Mesothelial cell of epicardium (in vitro differentiated cells): ENCODE data around the gene DQX1. TPM values are rescaled to one million over a fixed set of nuclear protein-coding genes. Genes with fewer than 3 reads are reported as not detected.
"Not testable (repeated sequence)": the region's sequence is repeated elsewhere in the genome, so short reads cannot be mapped to it uniquely, and the experiment has no call there.

Experiments
- DNase-seq, 2 experiments: peaks; one replicate each; pipeline ENCODE4 v3.0.0; 2021; ENCODE audit warnings: low spot score in 2 of 2; ENCODE audit not compliant: unreplicated experiment in 2 of 2
- H3K27ac Mint-ChIP-seq: 2 replicates; pipeline ENCODE4 v1.8.0; 2021; ENCODE audit warnings: mixed read lengths
- H3K27me3 Mint-ChIP-seq: 2 replicates; pipeline ENCODE4 v1.8.0; 2021; ENCODE audit warnings: low read depth, mixed read lengths
- H3K36me3 Mint-ChIP-seq: 2 replicates; pipeline ENCODE4 v1.8.0; 2021; ENCODE audit warnings: mixed read lengths
- H3K4me1 Mint-ChIP-seq: 2 replicates; pipeline ENCODE4 v1.8.0; 2021; ENCODE audit warnings: mixed read lengths
- H3K4me3 Mint-ChIP-seq: 2 replicates; pipeline ENCODE4 v1.8.0; 2021; ENCODE audit warnings: mild to moderate bottlenecking, moderate library complexity, mixed read lengths
- H3K9me3 Mint-ChIP-seq: 2 replicates; pipeline ENCODE4 v1.8.0; 2021; ENCODE audit warnings: mixed read lengths
- total RNA-seq: library from RNA; stranded (reverse); gene quantifications from 3 replicates; pipeline ENCODE4 v1.2.1, GENCODE V29; 2021
- TF ChIP-seq, protein P1 (sequence below): fragments of 200-600 bp; sonication (generic); IDR thresholded peaks from one replicate; pipeline ENCODE4 v1.5.0; 2021; ENCODE audit warnings: antibody characterized with exemption; ENCODE audit not compliant: unreplicated experiment

Gene DQX1
- total RNA-seq, 1 donor from 2014 or later, result 0.42 TPM

DNA sequence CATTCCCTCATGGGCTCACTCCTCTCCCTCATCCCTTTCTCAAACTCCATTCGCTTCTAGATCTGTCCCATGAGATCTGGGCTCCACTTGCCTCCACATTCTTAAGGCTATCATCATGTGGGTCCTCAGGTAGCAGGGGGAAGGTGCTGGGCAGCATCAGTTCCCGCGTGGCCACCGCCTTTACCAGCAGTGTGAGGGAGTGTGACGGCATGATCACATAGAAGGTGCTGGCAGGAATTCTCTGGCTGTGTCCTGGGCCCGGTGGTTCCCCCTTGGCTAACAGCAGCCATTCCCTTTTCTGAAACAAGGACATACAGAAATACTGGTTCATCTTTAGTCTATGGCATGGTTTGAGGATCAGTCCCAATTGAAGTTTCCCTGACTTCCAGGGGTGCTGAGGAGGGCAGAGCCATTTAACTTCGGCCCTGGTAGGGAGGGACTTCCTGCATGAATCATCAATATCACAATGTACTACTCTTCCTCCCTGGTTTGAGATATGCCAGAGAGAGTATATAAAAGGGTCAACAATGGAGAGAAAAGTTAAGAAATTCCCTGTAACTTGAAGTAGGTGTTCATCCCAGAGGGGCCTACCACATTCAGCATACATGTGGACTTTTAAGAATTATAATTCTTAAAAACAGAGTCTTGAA, 36.2 kb upstream of the DQX1 start:
- DNase-seq, result no peak
- Mint-ChIP-seq H3K9me3 (no peaks in the 10 kb centered on the region), H3K36me3 (no peaks in the 10 kb centered on the region), H3K4me1 (peaks cover 8% of the 10 kb centered on the region), H3K27me3 (peaks cover 36% of the 10 kb centered on the region), H3K4me3 (no peak overlapping the region), H3K27ac (no peak overlapping the region)
- TF ChIP-seq, protein P1, sequence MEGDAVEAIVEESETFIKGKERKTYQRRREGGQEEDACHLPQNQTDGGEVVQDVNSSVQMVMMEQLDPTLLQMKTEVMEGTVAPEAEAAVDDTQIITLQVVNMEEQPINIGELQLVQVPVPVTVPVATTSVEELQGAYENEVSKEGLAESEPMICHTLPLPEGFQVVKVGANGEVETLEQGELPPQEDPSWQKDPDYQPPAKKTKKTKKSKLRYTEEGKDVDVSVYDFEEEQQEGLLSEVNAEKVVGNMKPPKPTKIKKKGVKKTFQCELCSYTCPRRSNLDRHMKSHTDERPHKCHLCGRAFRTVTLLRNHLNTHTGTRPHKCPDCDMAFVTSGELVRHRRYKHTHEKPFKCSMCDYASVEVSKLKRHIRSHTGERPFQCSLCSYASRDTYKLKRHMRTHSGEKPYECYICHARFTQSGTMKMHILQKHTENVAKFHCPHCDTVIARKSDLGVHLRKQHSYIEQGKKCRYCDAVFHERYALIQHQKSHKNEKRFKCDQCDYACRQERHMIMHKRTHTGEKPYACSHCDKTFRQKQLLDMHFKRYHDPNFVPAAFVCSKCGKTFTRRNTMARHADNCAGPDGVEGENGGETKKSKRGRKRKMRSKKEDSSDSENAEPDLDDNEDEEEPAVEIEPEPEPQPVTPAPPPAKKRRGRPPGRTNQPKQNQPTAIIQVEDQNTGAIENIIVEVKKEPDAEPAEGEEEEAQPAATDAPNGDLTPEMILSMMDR, result no peak

DNA sequence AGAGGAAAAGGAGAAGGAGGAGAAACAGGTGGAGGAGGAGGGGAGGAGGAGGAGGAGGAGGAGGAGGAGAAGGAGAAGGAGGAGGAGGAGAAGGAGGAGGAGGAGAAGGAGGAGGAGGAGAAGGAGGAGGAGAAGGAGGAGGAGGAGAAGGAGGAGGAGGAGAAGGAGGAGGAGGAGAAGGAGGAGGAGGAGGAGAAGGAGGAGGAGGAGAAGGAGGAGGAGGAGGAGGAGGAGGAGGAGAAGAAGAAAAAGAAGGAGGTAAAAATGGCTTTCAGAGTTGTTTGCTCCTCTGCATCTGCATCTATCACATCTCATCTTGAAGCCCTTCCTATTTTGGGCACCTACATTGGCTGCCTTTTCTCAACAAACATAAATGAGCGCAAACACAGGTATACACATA, 35.0 kb upstream of the DQX1 start:
- H3K4me1 Mint-ChIP-seq, H3K9me3 Mint-ChIP-seq, DNase-seq, H3K27ac Mint-ChIP-seq, H3K4me3 Mint-ChIP-seq, H3K36me3 Mint-ChIP-seq: not testable (repeated sequence)
- H3K27me3 Mint-ChIP-seq, result peaks cover 41% of the 10 kb centered on the region

DNA sequence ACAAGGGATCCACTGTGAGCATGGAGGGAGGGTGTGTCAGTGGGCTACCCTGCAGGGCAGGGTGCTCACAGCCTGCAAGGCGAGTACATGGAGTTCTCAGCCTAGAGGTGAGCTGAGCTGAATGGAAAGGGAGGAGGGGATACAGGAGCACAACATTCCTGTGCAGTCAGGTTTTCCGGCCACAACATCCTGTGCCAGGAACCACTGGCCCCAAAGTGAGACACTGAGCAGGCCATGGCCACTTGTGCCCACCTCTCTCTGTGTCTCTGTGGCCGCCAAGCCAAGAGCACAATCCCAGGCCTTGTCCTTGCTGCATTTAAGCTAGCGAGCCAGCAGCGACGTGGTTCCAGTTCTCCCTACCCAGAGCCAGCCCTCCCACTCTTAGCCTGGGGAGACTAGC, 34.6 kb upstream of the DQX1 start:
- Mint-ChIP-seq H3K27ac (no peak overlapping the region), H3K36me3 (peaks cover 3% of the 10 kb centered on the region), H3K4me1 (peaks cover 8% of the 10 kb centered on the region), H3K9me3 (no peaks in the 10 kb centered on the region), H3K27me3 (peaks cover 40% of the 10 kb centered on the region), H3K4me3 (no peak overlapping the region)
- no peak for DNase-seq
- TF ChIP-seq, protein P1, result no peak

DNA sequence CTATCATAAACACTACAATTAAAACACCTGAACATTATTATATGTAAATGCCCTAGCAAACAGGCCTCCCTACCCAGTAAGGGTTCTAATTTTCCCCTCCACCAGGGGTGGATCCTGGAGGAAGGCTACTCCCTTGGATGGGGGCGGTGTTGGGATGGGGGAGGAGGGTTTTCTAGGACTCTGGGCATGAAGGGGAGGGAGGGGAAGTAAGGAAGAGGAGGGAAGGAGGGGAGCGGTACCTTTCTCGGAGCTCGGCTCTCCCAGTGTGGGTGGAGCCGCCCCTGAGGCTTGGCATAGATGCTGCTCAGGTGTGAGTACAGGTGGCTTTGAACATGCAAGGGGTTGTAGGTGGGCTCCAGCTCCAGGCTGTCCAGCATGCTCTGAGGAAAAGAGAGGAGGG, 33.9 kb upstream of the DQX1 start:
- Mint-ChIP-seq H3K27me3 (peaks cover 45% of the 10 kb centered on the region), H3K36me3 (peaks cover 3% of the 10 kb centered on the region), H3K4me1 (peaks cover 10% of the 10 kb centered on the region), H3K4me3 (no peak overlapping the region), H3K9me3 (no peaks in the 10 kb centered on the region), H3K27ac (no peak overlapping the region)
- TF ChIP-seq, protein P1, result no peak
- DNase-seq, result no peak

DNA sequence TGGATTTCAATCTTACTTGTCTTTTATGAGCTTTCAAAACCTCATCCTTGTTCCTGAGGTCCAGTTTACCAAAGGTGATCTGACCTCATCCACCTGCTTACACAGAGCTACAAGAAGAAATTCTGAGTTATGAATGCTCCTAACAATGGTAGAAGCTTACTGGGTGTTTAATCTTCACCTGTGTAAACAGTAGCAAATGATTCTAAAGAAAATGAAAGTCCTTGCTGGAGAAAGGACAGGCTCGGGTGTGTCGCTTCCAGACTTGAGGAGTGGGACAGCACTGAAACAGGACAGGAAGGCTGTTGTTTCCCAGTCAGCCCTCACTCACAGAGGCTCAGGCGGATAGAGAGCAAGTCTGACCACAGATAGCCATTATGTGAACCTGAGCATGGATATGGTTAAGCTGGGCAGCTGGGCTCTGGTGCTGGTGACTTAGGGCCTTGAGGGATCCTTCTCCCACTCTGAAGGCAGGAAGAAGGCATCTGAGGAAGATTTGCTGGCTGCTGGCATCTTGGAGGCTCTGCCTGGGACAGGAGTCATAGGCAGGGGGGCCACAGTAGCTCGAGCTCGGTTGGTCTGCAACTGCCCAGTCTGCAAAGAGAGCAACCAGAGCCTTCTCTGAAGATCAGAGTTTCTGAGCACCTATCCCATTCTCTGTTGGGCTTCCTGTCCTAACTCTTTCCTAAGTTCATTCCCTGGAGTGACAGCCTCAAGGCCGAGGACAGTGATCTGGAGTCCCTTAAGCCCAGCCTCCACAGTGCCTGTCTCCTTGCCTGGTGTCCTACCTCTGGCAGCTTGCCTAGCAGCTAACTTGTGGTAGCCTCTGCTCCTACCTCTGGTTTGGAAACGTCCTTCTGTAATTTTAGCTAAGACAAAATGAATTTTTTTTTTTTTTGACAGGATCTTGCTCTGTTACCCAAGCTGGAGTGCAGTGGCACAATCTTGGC, 32.5 kb upstream of the DQX1 start:
- no peak overlapping the region for H3K4me3 Mint-ChIP-seq
- H3K9me3 Mint-ChIP-seq, result no peaks in the 10 kb centered on the region
- TF ChIP-seq, protein P1, result no peak
- no peak overlapping the region for H3K27ac Mint-ChIP-seq
- H3K4me1 Mint-ChIP-seq, result peaks cover 13% of the 10 kb centered on the region
- peaks cover 3% of the 10 kb centered on the region for H3K36me3 Mint-ChIP-seq
- H3K27me3 Mint-ChIP-seq, result peaks cover 42% of the 10 kb centered on the region
- DNase-seq, result no peak

DNA sequence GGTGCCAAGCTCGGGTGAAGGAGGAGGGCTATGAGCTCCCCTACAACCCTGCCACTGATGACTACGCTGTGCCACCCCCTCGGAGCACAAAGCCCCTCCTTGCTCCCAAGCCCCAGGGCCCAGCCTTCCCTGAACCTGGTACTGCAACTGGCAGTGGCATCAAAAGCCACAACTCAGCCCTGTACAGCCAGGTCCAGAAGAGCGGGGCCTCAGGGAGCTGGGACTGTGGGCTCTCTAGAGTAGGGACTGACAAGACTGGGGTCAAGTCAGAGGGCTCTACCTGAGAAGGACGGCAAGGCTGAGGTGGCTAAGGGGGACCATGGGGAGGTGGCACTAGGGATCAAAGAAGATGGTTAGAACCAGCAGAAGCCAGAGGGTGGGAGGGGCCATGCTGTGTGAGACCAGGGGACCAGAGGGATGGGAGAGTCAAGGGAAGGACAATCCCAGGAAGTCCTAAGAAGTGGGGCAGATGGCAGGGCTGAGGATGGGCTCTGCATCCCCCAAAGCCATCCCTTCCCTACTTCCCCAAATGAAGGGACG, 30.9 kb upstream of the DQX1 start:
- TF ChIP-seq, protein P1, result no peak
- peaks cover 36% of the 10 kb centered on the region for H3K27me3 Mint-ChIP-seq
- H3K36me3 Mint-ChIP-seq, result peaks cover 3% of the 10 kb centered on the region
- no peaks in the 10 kb centered on the region for H3K9me3 Mint-ChIP-seq
- no peak overlapping the region for H3K4me3 Mint-ChIP-seq
- H3K4me1 Mint-ChIP-seq, result peaks cover 21% of the 10 kb centered on the region
- no peak overlapping the region for H3K27ac Mint-ChIP-seq
- DNase-seq, result no peak
